HG03342 (cell line): ENCODE measurements around the gene HRAS.
"Not testable (repeated sequence)": the region's sequence is repeated elsewhere in the genome, so short reads cannot be mapped to it uniquely, and the experiment has no call there.

Experiments
- ATAC-seq: cut with Tn5 transposase; IDR thresholded peaks from one replicate; pipeline ENCODE4 v1.9.1; 2021; ENCODE audit warnings: mild to moderate bottlenecking, moderate library complexity; ENCODE audit not compliant: unreplicated experiment

The HRAS gene

GRCh38 chr11:535519-536454, at the start of gene HRAS:
TSS of gene HRAS (minus strand) at chr11:535576.
- ATAC-seq, result peak; percentile 69

DNA sequence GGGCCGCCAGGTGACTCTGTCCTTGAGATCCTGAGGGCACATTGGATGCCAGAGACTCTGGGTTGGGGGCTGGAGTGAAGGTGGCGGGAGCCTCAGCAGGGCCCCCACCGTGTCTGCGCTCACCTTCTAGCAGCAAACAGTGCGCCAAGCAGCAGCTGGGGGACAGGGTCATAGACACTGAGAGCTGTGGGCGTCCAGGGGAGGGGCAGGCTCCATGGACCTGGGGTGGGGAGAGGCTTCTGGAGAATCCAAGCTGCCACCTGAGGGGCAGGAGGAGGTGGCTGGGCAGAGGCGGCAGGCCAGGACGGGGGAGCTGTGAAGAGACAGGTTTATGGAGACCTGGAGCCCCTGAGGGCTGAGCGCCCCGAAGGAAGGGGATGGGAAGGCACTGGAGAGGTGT, 48.9 kb upstream of the HRAS start:
- no peak for ATAC-seq

GRCh38 chr11:581752-582151, 46.4 kb upstream of the HRAS start:
- no peak for ATAC-seq

GRCh38 chr11:581342-581741, 46.0 kb upstream of the HRAS start:
- ATAC-seq, result no peak

- ATAC-seq, result no peak
Observed at GRCh38 chr11:579830-580601, 44.6 kb upstream of the HRAS start.

DNA sequence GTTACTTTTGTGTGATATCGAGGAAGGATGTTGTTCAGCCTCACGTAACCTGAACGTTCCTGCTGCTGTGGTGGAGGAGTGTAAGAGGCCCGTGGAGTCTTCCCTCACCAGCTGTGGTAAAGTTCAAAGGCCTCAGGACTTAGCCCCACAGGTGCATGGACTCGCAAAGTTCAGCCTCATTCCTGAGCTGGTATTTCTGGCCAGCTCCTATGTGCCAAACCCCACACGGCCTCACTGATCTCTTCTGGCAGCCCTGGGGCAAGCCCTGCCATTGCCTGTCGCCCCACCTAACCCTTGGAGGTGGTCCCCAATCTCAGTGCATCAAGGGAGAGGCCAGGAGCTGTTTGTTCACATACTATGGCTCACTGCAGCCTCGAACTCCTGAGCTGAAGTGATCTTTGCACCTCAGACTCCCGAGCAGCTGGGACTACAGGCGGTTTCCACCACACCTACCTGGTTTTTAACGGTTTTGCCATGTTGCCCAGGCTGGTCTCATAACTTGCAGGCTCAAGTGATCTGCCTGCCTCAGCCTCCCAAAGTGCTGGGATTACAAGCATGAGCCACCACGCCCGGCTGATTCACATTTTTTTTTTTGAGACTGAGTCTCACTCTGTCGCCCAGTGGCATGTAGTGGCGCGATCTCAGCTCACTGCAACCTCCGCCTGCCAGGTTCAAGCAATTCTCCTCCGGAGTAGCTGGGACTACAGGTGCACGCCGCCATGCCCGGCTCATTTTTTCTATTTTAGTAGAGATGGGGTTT, 43.1 kb upstream of the HRAS start:
- no peak for ATAC-seq

DNA sequence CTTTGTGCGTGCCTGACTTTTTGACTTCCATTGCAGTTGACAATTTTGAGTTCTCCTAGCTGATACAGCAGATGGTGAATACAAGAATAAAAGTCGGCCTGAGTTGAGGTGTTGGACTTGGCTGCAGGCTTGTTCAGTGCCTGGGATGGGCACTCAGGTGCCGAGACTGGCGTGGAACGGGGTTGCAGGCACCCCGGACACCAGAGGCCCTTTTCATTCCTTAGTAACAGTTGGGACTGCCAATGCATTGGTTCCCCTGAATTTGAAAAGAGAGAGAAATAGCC, 42.2 kb upstream of the HRAS start:
- no peak for ATAC-seq

GRCh38 chr11:576811-577610, 41.6 kb upstream of the HRAS start:
- no peak for ATAC-seq

GRCh38 chr11:575996-576768, 40.8 kb upstream of the HRAS start, which contains the start of gene PHRF1:
TSS of gene PHRF1 (plus strand) at chr11:576470. CDS start at chr11:581513, 5,043 bp downstream.
- peak; percentile 77 for ATAC-seq

- ATAC-seq, result peak; percentile 27
Observed at GRCh38 chr11:575313-575995, 40.1 kb upstream of the HRAS start.

DNA sequence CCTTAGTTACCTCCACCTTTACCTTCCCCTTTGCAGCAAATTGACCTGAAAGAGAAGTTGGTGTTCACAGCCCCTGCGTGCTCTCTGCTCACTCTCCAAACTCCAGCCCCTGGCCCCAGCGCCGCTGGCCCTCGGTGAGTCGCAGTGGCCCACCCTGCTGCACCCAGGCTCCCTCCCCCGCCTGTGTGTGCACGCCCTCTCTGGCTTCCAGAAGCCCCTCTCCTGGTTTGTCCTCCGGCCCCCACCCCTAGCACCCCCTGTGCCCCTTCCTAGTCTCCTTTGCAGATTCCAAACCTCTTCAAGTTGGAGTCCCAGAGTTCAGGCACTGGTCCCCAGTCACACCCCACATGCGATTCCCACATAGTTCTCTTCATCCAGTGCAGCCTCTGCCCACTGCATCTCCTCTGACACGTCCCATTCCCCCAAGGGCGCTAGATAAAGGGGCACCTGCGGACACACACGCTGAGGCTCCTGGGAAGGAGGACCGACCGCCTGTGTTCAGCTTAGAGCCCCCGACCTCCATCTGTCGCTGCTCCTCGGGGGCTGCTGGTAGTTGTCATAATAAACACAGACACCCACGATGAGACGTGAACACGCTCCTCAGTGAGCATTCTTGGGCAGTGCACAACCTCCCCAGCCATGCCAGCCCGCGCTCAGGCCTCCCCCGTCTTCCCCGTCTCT, 39.4 kb upstream of the HRAS start:
- ATAC-seq, result no peak

DNA sequence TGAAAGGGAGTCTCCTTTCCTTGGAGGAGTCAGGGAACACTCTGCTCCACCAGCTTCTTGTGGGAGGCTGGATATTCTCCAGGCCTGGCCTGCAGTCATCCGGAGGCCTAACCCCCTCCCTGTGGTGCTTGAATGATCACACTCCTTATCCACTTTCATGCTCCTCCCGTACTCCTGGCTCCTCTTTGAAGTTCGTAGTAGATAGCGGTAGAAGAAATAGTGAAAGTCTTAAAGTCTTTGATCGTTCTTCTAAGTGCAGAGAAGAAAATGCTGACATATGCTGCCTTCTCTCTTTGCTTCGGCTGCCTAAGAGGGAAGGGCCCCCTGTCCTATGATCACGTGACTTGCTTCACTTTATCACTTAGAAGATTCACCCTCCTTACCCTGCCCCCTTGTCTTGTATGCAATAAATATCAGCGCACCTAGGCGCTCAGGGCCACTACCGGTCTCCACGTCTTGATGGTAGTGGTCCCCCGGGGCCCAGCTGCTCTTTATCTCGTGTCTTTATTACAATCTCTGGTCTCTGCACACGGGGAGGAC, 38.7 kb upstream of the HRAS start:
- ATAC-seq, result not testable (repeated sequence)

DNA sequence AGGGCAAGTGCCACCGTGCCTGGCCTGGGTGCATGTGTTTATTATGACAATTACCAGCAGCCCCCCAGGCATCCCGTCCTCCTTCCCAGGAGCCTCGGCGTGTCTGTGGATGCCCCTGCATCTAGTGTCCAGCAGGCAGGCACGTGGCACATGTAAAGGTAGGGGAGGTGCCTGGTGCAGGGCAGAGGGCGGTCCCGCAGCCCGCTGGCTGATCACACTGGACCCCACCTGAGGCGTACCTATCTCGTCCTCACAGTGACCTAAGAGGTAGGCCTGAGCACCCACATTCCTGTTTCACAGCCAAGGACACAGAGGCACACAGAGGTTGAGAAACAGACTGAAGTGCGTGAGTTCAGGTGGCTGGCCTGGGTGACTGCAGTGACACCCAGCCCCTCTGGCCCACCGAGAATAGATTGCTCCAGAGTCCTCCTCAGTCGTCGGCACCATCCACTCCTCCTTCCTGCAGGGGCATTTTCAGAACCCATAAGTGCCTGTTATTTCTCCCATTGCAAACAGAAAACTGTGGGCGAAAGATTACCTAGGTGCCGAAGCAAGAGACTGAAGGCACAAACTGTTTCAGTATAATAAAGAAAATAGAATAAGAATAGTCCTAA, 37.9 kb upstream of the HRAS start:
- no peak for ATAC-seq

GRCh38 chr11:571802-572185, 36.4 kb upstream of the HRAS start:
- no peak for ATAC-seq

DNA sequence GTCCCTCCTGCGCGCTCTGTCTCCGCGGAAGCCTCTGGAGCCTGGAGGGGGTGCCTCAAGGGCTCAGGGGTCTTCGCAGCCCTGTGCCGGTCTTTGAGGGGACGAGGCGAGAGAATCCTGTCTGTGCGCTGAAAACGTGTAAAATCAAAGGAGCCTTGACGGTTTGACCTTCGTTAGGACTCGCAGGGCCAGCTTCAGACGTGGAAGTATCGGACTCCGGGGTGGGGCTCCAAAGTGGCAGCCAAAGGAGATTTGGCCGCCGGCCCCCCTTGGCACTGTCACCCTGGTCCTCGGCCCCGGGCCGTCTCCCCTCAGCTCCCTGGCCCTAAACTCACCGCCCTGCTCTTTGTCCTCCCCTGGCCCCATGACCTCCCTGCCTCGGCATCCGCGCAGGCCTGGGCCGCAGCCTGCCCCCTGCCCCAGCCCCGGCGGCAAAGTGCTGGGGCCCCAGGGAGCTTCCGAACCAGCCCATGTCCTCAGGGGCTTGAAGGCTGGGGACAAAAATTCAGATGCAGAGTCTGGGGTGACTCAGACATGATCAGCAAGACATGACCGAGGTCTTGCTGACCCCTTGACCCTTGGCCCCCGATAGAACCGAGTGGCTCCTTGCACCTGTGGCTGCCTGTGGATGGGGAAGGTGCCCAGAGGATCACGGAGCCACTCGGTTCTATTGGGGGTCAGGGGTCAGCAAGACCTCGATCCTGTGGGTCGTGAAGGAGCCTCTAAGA, 33.9 kb upstream of the HRAS start:
- peak; percentile 2 for ATAC-seq

- peak; percentile 90 for ATAC-seq
Observed at GRCh38 chr11:568306-569157, 33.2 kb upstream of the HRAS start.
